ENCODE data around the gene NNT.
"Not testable (repeated sequence)": the region's sequence is repeated elsewhere in the genome, so short reads cannot be mapped to it uniquely, and the experiment has no call there.

NNT gene

GRCh38 chr5:43728581-43728980 is 125.6 kb downstream of the NNT start:
- no peak for DNase-seq

- peak in 2 of 4 experiments; percentile 28 to 48 for DNase-seq
Observed at GRCh38 chr5:43729846-43730478, 127.0 kb downstream of the NNT start.

- no peak for DNase-seq
Observed at GRCh38 chr5:43730832-43731342, 127.9 kb downstream of the NNT start.

GRCh38 chr5:43731573-43731972 is 128.6 kb downstream of the NNT start:
- no peak for DNase-seq

GRCh38 chr5:43745923-43746548 is 143.1 kb downstream of the NNT start:
- not testable (repeated sequence) for DNase-seq

- DNase-seq = no peak
Observed at GRCh38 chr5:43750809-43751208, 147.8 kb downstream of the NNT start.

- DNase-seq = no peak
Observed at GRCh38 chr5:43753069-43753468, 150.1 kb downstream of the NNT start.
